ENCODE data around the gene ODAD2. TPM values are rescaled to one million over a fixed set of nuclear protein-coding genes. Genes with fewer than 3 reads are reported as not detected.

ODAD2 gene
- total RNA-seq, 1 experiment from 2014 or later = 4.1 TPM

DNA sequence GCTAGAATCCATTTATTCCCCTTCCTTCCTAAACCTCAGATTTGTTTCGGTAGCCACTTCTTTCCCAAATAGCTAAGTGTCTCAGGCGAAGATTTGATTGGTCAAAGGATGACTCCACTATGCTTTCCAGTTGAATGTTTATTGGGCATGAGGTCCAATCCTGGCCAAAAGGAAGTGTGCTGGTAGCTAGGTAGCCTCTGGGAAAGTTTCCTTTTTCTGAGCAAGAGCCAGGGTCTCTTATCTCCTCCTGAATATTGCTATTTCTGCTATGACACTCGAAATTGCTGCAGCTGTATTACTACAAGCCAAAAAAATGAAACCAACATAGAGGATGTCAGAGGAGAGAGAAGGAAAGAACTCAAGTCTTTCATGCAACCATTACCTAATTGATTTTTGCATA is 199.8 kb downstream of the ODAD2 start:
- no peaks in the 10 kb centered on the region for H3K36me3 Mint-ChIP-seq
- no peak; the same call in 1 of the 2 replicates for ATAC-seq
- DNase-seq (ENCODE audit: low spot score) = no peak
- H3K9me3 Mint-ChIP-seq = 0 out of 2 replicates have a peak, but pooled peaks cover 4% of the 10 kb centered on the region
- TF ChIP-seq, protein P1, sequence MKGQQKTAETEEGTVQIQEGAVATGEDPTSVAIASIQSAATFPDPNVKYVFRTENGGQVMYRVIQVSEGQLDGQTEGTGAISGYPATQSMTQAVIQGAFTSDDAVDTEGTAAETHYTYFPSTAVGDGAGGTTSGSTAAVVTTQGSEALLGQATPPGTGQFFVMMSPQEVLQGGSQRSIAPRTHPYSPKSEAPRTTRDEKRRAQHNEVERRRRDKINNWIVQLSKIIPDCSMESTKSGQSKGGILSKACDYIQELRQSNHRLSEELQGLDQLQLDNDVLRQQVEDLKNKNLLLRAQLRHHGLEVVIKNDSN (CRISPR knock-in tag; IDR thresholded peaks at IDR 0.05) = no peak
- TF ChIP-seq FOXJ3 (CRISPR knock-in tag; IDR thresholded peaks at IDR 0.05; ENCODE audit: borderline replicate concordance) = no peak
- no peak for TF ChIP-seq ZNF317 (CRISPR knock-in tag; IDR thresholded peaks at IDR 0.05; ENCODE audit: borderline replicate concordance, low read depth)
- TF ChIP-seq JUN (CRISPR knock-in tag; IDR thresholded peaks at IDR 0.05) = no peak
- TF ChIP-seq ZBTB21 (CRISPR knock-in tag; IDR thresholded peaks at IDR 0.05; ENCODE audit: borderline replicate concordance) = no peak
- TF ChIP-seq E2F5 (CRISPR knock-in tag; IDR thresholded peaks at IDR 0.05) = no peak
- TF ChIP-seq, protein P2, sequence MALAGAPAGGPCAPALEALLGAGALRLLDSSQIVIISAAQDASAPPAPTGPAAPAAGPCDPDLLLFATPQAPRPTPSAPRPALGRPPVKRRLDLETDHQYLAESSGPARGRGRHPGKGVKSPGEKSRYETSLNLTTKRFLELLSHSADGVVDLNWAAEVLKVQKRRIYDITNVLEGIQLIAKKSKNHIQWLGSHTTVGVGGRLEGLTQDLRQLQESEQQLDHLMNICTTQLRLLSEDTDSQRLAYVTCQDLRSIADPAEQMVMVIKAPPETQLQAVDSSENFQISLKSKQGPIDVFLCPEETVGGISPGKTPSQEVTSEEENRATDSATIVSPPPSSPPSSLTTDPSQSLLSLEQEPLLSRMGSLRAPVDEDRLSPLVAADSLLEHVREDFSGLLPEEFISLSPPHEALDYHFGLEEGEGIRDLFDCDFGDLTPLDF (CRISPR knock-in tag; IDR thresholded peaks at IDR 0.05) = no peak
- TF ChIP-seq SMAD3 (CRISPR knock-in tag; IDR thresholded peaks at IDR 0.05; ENCODE audit: borderline replicate concordance) = no peak
- TF ChIP-seq, protein P3, sequence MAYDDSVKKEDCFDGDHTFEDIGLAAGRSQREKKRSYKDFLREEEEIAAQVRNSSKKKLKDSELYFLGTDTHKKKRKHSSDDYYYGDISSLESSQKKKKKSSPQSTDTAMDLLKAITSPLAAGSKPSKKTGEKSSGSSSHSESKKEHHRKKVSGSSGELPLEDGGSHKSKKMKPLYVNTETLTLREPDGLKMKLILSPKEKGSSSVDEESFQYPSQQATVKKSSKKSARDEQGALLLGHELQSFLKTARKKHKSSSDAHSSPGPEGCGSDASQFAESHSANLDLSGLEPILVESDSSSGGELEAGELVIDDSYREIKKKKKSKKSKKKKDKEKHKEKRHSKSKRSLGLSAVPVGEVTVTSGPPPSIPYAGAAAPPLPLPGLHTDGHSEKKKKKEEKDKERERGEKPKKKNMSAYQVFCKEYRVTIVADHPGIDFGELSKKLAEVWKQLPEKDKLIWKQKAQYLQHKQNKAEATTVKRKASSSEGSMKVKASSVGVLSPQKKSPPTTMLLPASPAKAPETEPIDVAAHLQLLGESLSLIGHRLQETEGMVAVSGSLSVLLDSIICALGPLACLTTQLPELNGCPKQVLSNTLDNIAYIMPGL (CRISPR knock-in tag; IDR thresholded peaks at IDR 0.05) = no peak
- TF ChIP-seq FOXP4 (CRISPR knock-in tag; IDR thresholded peaks at IDR 0.05) = no peak
- TF ChIP-seq ATF6 (CRISPR knock-in tag; IDR thresholded peaks at IDR 0.05) = no peak
- TF ChIP-seq PREB (CRISPR knock-in tag; IDR thresholded peaks at IDR 0.05; ENCODE audit: borderline replicate concordance) = no peak
- ChIA-PET POLR2A (no interaction called here), CTCF (interaction anchor here (1.2 kb wide), 1 partner anchor 15 kb away, joined by 4 read pairs; no protein-coding TSS in a partner anchor)
- peaks cover 5% of the 10 kb centered on the region for H3K4me1 Mint-ChIP-seq
- H3K4me3 Mint-ChIP-seq = no peak overlapping the region
- no peaks in the 10 kb centered on the region for H3K27me3 Mint-ChIP-seq (ENCODE audit: low read depth)
- no peak overlapping the region for H3K27ac Mint-ChIP-seq

DNA sequence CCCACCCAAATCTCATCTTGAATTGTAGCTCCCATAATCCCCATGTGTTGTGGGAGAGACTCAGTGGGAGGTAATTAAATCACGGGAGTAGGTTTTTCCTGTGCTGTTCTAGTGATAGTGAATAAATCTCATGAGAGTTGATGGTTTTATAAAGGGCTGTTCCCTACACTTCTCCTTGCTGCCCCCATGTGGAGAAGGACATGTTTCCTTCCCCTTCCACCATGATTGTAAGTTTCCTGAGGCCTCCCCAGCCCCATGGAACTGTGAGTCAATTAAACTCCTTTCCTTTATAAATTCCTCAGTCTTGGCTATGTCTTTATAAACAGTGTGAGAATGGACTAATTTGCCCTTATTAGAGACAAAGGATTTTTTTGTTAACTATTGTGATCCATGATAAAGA is 204.7 kb downstream of the ODAD2 start:
- Mint-ChIP-seq H3K4me1 (peaks cover 6% of the 10 kb centered on the region), H3K27me3 (ENCODE audit: low read depth) (no peaks in the 10 kb centered on the region), H3K27ac (no peak overlapping the region), H3K36me3 (no peaks in the 10 kb centered on the region), H3K9me3 (0 out of 2 replicates have a peak, but pooled peaks cover 4% of the 10 kb centered on the region), H3K4me3 (no peak overlapping the region)
- peak; percentile 53 for ATAC-seq
- ChIA-PET CTCF (interaction anchor here (1.5 kb wide), 1 partner anchor 448 kb away, joined by 5 read pairs; no protein-coding TSS in a partner anchor), POLR2A (no interaction called here)
- no peak for DNase-seq (ENCODE audit: low spot score)
- TF ChIP-seq TEAD1 (CRISPR knock-in tag; IDR thresholded peaks at IDR 0.05) (no peak), ZNF219 (CRISPR knock-in tag; IDR thresholded peaks at IDR 0.05; ENCODE audit: borderline replicate concordance) (no peak), SP1 (CRISPR knock-in tag; conservative IDR thresholded peaks at IDR 0.05) (no peak), ZNF121 (CRISPR knock-in tag; IDR thresholded peaks at IDR 0.05) (no peak), ZBTB43 (CRISPR knock-in tag; IDR thresholded peaks at IDR 0.05) (no peak), ZMAT4 (CRISPR knock-in tag; IDR thresholded peaks at IDR 0.05) (no peak), FOXP4 (CRISPR knock-in tag; IDR thresholded peaks at IDR 0.05) (no peak)

All from WTC11 (cell line).